Epithelial cell of umbilical artery (primary cell): Measurements from ENCODE around the gene CENPW. TPM values are rescaled to one million over a fixed set of nuclear protein-coding genes. Genes with fewer than 3 reads are reported as not detected.

Experiments used
- total RNA-seq: library from RNA; depleted of rRNA; stranded (reverse); fragments of >200 nt; gene quantifications from 2 replicates; pipeline ENCODE4 v1.2.3, GENCODE V29; 2014

The CENPW gene
- 18.8 and 28.9 TPM in 2 replicates for total RNA-seq

DNA sequence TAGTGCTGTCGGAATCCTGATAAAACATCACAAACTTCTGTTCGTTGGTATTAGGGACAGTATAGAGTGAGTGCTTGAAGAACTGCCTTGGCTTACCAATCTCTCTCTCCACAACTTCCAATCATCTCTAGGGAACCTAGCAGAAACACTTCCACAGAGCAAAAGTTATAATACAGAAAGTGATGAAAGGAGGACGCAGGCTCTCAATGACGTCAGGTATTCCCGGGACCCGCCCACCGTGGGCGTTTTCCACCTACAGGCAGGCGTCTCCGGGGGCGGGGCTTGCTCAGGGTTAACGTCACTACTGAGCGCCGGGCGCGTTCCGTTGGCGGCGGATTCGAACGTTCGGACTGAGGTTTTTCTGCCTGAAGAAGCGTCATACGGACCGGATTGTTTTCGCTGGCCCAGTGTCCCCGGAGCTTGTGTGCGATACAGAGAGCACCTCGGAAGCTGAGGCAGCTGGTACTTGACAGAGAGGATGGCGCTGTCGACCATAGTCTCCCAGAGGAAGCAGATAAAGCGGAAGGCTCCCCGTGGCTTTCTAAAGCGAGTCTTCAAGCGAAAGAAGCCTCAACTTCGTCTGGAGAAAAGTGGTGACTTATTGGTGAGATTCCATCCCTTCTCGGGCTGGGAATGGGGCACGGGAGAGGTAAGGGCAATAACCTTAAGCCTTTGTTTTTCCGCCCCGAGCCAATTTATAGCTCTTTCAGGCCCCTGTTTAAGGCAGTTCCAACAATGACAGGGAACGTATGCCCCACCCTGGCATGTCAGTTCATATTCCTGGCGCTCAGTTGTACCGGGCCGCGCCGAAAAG is at the start of gene CENPW:
CENPW (plus strand) TSS at position 320 of the 814 bp plus-strand sequence; CDS start at position 479, 159 bp downstream.

